Endothelial cell (in vitro differentiated cells): ENCODE data around the gene TRMT112. TPM values are rescaled to one million over a fixed set of nuclear protein-coding genes. Genes with fewer than 3 reads are reported as not detected.
A peak's percentile ranks its signal among the peaks of the same experiment; 100 is the strongest.

ENCODE experiments used
- DNase-seq: peaks from one replicate; pipeline ENCODE4 v3.0.0; 2021; ENCODE audit warnings: low spot score
- H3K27ac Mint-ChIP-seq: one replicate; pipeline ENCODE4 v1.8.0; 2021; ENCODE audit warnings: mixed read lengths, inconsistent platforms; ENCODE audit not compliant: unreplicated experiment
- H3K27me3 Mint-ChIP-seq: one replicate; pipeline ENCODE4 v1.8.0; 2021; ENCODE audit warnings: mild to moderate bottlenecking, moderate library complexity, mixed read lengths, inconsistent platforms; ENCODE audit not compliant: unreplicated experiment
- H3K36me3 Mint-ChIP-seq: one replicate; pipeline ENCODE4 v1.8.0; 2021; ENCODE audit warnings: mild to moderate bottlenecking, low read depth, mixed read lengths, inconsistent platforms; ENCODE audit not compliant: unreplicated experiment
- H3K4me1 Mint-ChIP-seq: one replicate; pipeline ENCODE4 v1.8.0; 2021; ENCODE audit warnings: mild to moderate bottlenecking, mixed read lengths, inconsistent platforms; ENCODE audit not compliant: unreplicated experiment
- H3K4me3 Mint-ChIP-seq: one replicate; pipeline ENCODE4 v1.8.0; 2021; ENCODE audit warnings: mild to moderate bottlenecking, mixed read lengths, inconsistent platforms; ENCODE audit not compliant: unreplicated experiment
- H3K9me3 Mint-ChIP-seq: one replicate; pipeline ENCODE4 v1.8.0; 2021; ENCODE audit warnings: mixed read lengths, inconsistent platforms; ENCODE audit not compliant: unreplicated experiment
- CTCF ChIP-seq: fragments of 200-600 bp; sonication (generic); IDR thresholded peaks from one replicate; pipeline ENCODE4 v1.5.0; 2021; ENCODE audit warnings: antibody characterized with exemption; ENCODE audit not compliant: unreplicated experiment
- total RNA-seq: library from RNA; stranded (reverse); fragmentation: NEBNext Ultra II Directional; extraction: Animal tissue kit (Norgen Biotek cat#: 25700); gene quantifications from one replicate; pipeline ENCODE4 v1.2.1, GENCODE V29; 2021; ENCODE audit not compliant: unreplicated experiment

TRMT112 gene
- total RNA-seq, 1 donor from 2014 or later = 138 TPM

DNA sequence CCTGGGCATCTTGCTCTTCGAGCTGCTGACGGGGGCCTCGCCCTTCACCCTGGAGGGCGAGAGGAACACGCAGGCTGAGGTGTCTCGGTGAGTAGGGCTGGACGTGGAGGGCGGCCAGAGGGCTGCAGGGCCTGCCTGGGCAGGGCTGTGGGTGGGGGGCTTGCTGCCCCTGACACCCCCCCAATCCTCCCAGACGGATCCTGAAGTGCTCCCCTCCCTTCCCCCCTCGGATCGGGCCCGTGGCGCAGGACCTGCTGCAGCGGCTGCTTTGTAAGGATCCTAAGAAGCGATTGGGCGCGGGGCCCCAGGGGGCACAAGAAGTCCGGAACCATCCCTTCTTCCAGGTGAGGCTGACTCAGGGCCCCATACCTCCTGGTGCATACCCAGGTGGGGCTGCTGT is 44.3 kb upstream of the TRMT112 start:
- DNase-seq = no peak
- Mint-ChIP-seq H3K4me1 (peaks cover 12% of the 10 kb centered on the region), H3K4me3 (no peak overlapping the region), H3K36me3 (peaks cover 21% of the 10 kb centered on the region), H3K9me3 (no peaks in the 10 kb centered on the region), H3K27me3 (peaks cover 8% of the 10 kb centered on the region), H3K27ac (no peak overlapping the region)
- no peak for TF ChIP-seq CTCF

- no peak for DNase-seq
- Mint-ChIP-seq H3K9me3 (no peaks in the 10 kb centered on the region), H3K4me3 (peak overlapping the region; percentile 51), H3K36me3 (peaks cover 17% of the 10 kb centered on the region), H3K4me1 (peaks cover 17% of the 10 kb centered on the region), H3K27ac (peak overlapping the region; percentile 48), H3K27me3 (peaks cover 10% of the 10 kb centered on the region)
- TF ChIP-seq CTCF = no peak
Observed at GRCh38 chr11:64360448-64360921, 43.1 kb upstream of the TRMT112 start.

DNA sequence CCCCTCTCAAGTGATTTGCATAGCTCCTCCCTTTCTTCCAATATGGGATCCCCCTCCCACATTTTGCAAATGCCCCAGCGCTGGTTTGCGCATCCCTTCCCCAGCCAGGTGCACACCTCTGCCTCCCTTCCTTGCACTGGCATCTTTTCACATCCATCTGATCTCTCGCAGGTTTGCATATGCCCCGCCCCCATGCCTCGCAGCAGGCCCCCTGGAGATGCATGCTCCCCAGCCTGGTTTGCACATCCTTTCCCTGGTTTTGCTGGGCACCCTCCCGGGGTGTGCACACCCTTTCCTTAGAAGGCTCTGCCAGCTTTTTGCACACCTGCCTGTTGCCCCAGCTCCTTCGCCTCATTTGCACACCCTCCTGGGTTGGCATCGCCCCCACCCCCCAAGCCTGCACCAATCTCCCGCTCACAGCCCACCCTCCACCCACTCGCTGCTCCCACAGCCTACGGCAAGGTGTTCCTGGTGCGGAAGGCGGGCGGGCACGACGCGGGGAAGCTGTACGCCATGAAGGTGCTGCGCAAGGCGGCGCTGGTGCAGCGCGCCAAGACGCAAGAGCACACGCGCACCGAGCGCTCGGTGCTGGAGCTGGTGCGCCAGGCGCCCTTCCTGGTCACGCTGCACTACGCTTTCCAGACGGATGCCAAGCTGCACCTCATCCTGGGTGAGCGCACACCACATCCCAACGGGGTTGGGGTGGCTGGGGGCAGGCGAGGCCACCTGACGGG is 42.5 kb upstream of the TRMT112 start:
- H3K27ac Mint-ChIP-seq = peak overlapping the region; percentile 9
- peaks cover 17% of the 10 kb centered on the region for H3K36me3 Mint-ChIP-seq
- no peak for TF ChIP-seq CTCF
- H3K9me3 Mint-ChIP-seq = no peaks in the 10 kb centered on the region
- H3K4me1 Mint-ChIP-seq = peaks cover 20% of the 10 kb centered on the region
- peaks cover 10% of the 10 kb centered on the region for H3K27me3 Mint-ChIP-seq
- DNase-seq = no peak
- H3K4me3 Mint-ChIP-seq = peak overlapping the region; percentile 88

- Mint-ChIP-seq H3K4me3 (peak within 1 kb of the TSS; percentile 88), H3K27me3 (peaks cover 10% of the 10 kb centered on the region), H3K27ac (peak within 1 kb of the TSS; percentile 9)
Observed at GRCh38 chr11:64358907-64359711, 41.8 kb upstream of the TRMT112 start, which contains the start of gene RPS6KA4. TSS of gene RPS6KA4 (plus strand) at chr11:64359162. CDS start at chr11:64359236, 74 bp downstream.

More at GRCh38 chr11:64358907-64359711, 41.8 kb upstream of the TRMT112 start, which contains the start of gene RPS6KA4:
- peaks cover 13% of the 10 kb centered on the region for H3K36me3 Mint-ChIP-seq
- TF ChIP-seq CTCF = no peak
- peaks cover 20% of the 10 kb centered on the region for H3K4me1 Mint-ChIP-seq
- H3K9me3 Mint-ChIP-seq = no peaks in the 10 kb centered on the region
- DNase-seq = peak; percentile 61
